ENCODE results near the gene IFNA21.
"Not testable (repeated sequence)": the region's sequence is repeated elsewhere in the genome, so short reads cannot be mapped to it uniquely, and the experiment has no call there.

Gene IFNA21

GRCh38 chr9:21166560-21166959 is at the start of gene IFNA21:
TSS of gene IFNA21 (minus strand) at chr9:21166660. CDS start at chr9:21166612, 48 bp downstream.
- not testable (repeated sequence) for DNase-seq

GRCh38 chr9:21213411-21214326 is 47.2 kb upstream of the IFNA21 start:
- peak; percentile 5 for DNase-seq

- not testable (repeated sequence) for DNase-seq
These were observed 45.7 kb upstream of the IFNA21 start for GRCh38 chr9:21212160-21212559.

GRCh38 chr9:21210782-21211181 is 44.3 kb upstream of the IFNA21 start:
- DNase-seq: not testable (repeated sequence)

- DNase-seq: no peak
These were observed 43.9 kb upstream of the IFNA21 start for GRCh38 chr9:21210311-21210710.

GRCh38 chr9:21207043-21207442 is 40.6 kb upstream of the IFNA21 start, which contains the start of gene IFNA10:
TSS of gene IFNA10 (minus strand) at chr9:21207143. CDS start at chr9:21207097, 46 bp downstream.
- DNase-seq: not testable (repeated sequence)

- no peak for DNase-seq
These were observed 38.7 kb upstream of the IFNA21 start for GRCh38 chr9:21205204-21205603.

GRCh38 chr9:21202105-21202504 is 35.6 kb upstream of the IFNA21 start, which contains the start of gene IFNA7:
TSS of gene IFNA7 (minus strand) at chr9:21202205. CDS start at chr9:21202165, 40 bp downstream.
- DNase-seq: not testable (repeated sequence)

- DNase-seq: peak; percentile 71
These were observed 28.7 kb upstream of the IFNA21 start for GRCh38 chr9:21194867-21195776.

GRCh38 chr9:21187487-21187886 is 21.0 kb upstream of the IFNA21 start, which contains the start of gene IFNA4:
TSS of gene IFNA4 (minus strand) at chr9:21187587. CDS start at chr9:21187531, 56 bp downstream.
- not testable (repeated sequence) for DNase-seq

GRCh38 chr9:21182810-21183736 is 16.6 kb upstream of the IFNA21 start:
- peak; percentile 59 for DNase-seq

GRCh38 chr9:21174671-21175070 is 8.2 kb upstream of the IFNA21 start:
- no peak for DNase-seq

GRCh38 chr9:21172156-21172555 is 5.7 kb upstream of the IFNA21 start:
- DNase-seq: no peak

GRCh38 chr9:21171351-21171750 is 4.9 kb upstream of the IFNA21 start:
- DNase-seq: no peak

GRCh38 chr9:21165516-21165915 is 944 bp downstream of the IFNA21 start:
- no peak for DNase-seq

GRCh38 chr9:21160178-21160577 is 6.3 kb downstream of the IFNA21 start:
- peak; percentile 56 for DNase-seq

GRCh38 chr9:21155501-21155900 is 11.0 kb downstream of the IFNA21 start:
- no peak for DNase-seq

GRCh38 chr9:21154018-21154608 is 12.3 kb downstream of the IFNA21 start:
- peak; percentile 43 for DNase-seq

GRCh38 chr9:21153336-21154017 is 13.0 kb downstream of the IFNA21 start:
- no peak for DNase-seq

GRCh38 chr9:21144603-21145002 is 21.9 kb downstream of the IFNA21 start:
- no peak for DNase-seq

GRCh38 chr9:21141427-21141882 is 25.0 kb downstream of the IFNA21 start, which contains the start of gene IFNW1:
TSS of gene IFNW1 (minus strand) at chr9:21141832. CDS start at chr9:21141570, 262 bp downstream.
- no peak for DNase-seq
